Type B pancreatic cell (in vitro differentiated cells): ENCODE data around the gene TASP1. TPM values are rescaled to one million over a fixed set of nuclear protein-coding genes. Genes with fewer than 3 reads are reported as not detected.

Source experiments
- DNase-seq: peaks from one replicate; pipeline ENCODE4 v3.0.0; 2021; ENCODE audit warnings: mixed read lengths; ENCODE audit not compliant: unreplicated experiment; ENCODE audit errors: extremely low spot score
- H3K27ac Mint-ChIP-seq: 2 replicates; pipeline ENCODE4 v1.8.0; 2021; ENCODE audit warnings: mild to moderate bottlenecking, mixed read lengths
- H3K27me3 Mint-ChIP-seq: 2 replicates; pipeline ENCODE4 v1.8.0; 2021; ENCODE audit warnings: mixed read lengths
- H3K36me3 Mint-ChIP-seq: 2 replicates; pipeline ENCODE4 v1.8.0; 2021; ENCODE audit warnings: mixed read lengths
- H3K4me1 Mint-ChIP-seq: one replicate; pipeline ENCODE4 v1.8.0; 2021; ENCODE audit warnings: mixed read lengths; ENCODE audit not compliant: unreplicated experiment
- H3K4me3 Mint-ChIP-seq: 2 replicates; pipeline ENCODE4 v1.8.0; 2021; ENCODE audit warnings: mild to moderate bottlenecking, mixed read lengths
- H3K9me3 Mint-ChIP-seq: 2 replicates; pipeline ENCODE4 v1.8.0; 2021; ENCODE audit warnings: mixed read lengths
- CTCF ChIP-seq: fragments of 200-600 bp; sonication (generic); conservative IDR thresholded peaks from 2 replicates; pipeline ENCODE4 v1.5.0; 2021; ENCODE audit warnings: antibody characterized with exemption, mild to moderate bottlenecking
- total RNA-seq: library from RNA; stranded (reverse); gene quantifications from 2 replicates; pipeline ENCODE4 v1.2.1, GENCODE V29; 2021; ENCODE audit warnings: low replicate concordance

Gene TASP1
- total RNA-seq, 1 donor from 2014 or later, result 16.7 TPM

GRCh38 chr20:13355941-13356486, 282.7 kb downstream of the TASP1 start:
- H3K9me3 Mint-ChIP-seq, result peaks cover 4% of the 10 kb centered on the region
- peaks cover 8% of the 10 kb centered on the region for H3K4me1 Mint-ChIP-seq

GRCh38 chr20:13355411-13355810, 283.3 kb downstream of the TASP1 start:
- no peak for DNase-seq
- Mint-ChIP-seq H3K27ac (no peak overlapping the region), H3K27me3 (peaks cover 18% of the 10 kb centered on the region), H3K4me1 (peaks cover 8% of the 10 kb centered on the region), H3K4me3 (no peak overlapping the region), H3K9me3 (peaks cover 2% of the 10 kb centered on the region), H3K36me3 (no peaks in the 10 kb centered on the region)
- no peak for TF ChIP-seq CTCF

More at GRCh38 chr20:13355941-13356486, 282.7 kb downstream of the TASP1 start:
- no peak for DNase-seq
- Mint-ChIP-seq H3K27ac (no peak overlapping the region), H3K4me3 (no peak overlapping the region), H3K27me3 (peaks cover 21% of the 10 kb centered on the region), H3K36me3 (no peaks in the 10 kb centered on the region)
- TF ChIP-seq CTCF, result no peak

- no peaks in the 10 kb centered on the region for H3K9me3 Mint-ChIP-seq
- no peak for TF ChIP-seq CTCF
- H3K4me1 Mint-ChIP-seq, result peaks cover 8% of the 10 kb centered on the region
- no peaks in the 10 kb centered on the region for H3K36me3 Mint-ChIP-seq
- no peak overlapping the region for H3K27ac Mint-ChIP-seq
- no peak for DNase-seq
- H3K27me3 Mint-ChIP-seq, result peaks cover 6% of the 10 kb centered on the region
- H3K4me3 Mint-ChIP-seq, result no peak overlapping the region
Observed at GRCh38 chr20:13353261-13353945, 285.3 kb downstream of the TASP1 start.

DNA sequence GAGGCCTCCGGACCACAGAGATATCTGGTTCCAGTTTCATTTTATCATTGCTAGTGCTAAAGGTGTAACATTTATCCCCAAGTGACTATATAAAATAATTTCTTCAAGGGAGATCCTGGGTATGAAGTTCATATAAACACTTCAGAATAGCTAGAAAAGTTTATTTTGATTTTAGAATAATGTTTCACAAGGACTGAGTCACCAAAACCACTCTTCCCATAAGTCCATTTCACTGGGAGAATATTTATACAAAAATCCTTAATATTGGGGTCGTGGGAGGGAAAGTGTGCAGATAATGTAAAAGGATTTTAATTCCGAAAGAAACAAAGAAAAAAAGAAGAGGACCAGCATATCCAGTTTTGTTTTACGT, 289.5 kb downstream of the TASP1 start:
- H3K4me1 Mint-ChIP-seq, result no peaks in the 10 kb centered on the region
- no peak overlapping the region for H3K4me3 Mint-ChIP-seq
- no peaks in the 10 kb centered on the region for H3K27me3 Mint-ChIP-seq
- H3K27ac Mint-ChIP-seq, result no peak overlapping the region
- H3K36me3 Mint-ChIP-seq, result no peaks in the 10 kb centered on the region
- no peak for DNase-seq
- TF ChIP-seq CTCF, result no peak
- no peaks in the 10 kb centered on the region for H3K9me3 Mint-ChIP-seq

DNA sequence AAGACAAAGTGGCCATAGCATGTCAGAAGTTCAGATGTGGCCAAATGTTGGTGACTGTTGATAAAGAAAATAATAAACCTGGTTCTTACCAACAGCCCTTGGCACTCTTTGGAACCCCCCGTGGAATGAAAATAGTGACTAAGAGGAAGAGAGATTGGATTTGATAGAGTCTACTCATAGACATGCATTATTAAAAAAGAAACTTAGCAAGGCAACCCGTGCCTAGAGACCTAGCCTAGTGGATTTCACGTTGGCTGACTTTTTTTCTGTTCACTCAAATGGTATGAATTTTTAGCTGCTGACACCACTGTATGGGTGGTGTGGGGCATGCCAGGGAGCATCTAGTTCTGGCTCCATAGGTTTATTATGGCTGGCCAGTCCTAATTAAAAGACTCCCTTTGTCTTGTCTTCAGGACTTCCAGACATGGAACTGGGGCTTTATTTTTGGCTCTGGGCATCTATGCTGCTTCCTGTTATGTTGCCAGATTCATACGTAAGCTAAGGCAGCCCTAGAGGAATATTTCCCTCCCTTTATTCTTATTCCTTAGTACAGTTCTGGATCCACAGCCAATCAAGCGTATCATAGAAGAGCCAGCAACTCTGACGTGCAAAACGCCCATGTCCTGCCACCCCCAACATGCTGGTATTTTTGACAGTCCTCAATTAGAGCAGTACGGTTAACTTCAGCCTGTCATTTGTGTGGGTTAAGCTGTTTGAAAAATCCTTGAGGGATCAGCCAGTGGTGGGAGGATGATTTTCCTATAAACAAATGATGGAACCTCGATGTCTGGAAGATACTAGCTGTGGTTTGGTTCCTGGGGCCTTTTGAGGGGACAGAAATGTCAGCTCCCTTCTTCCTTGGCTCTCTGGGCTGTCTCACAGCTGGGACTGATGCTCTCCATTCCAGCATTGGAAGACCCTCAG, 290.2 kb downstream of the TASP1 start:
- Mint-ChIP-seq H3K27ac (no peak overlapping the region), H3K4me3 (no peak overlapping the region), H3K36me3 (peaks cover 3% of the 10 kb centered on the region), H3K9me3 (no peaks in the 10 kb centered on the region), H3K27me3 (peaks cover 3% of the 10 kb centered on the region), H3K4me1 (no peaks in the 10 kb centered on the region)
- DNase-seq, result no peak
- TF ChIP-seq CTCF, result no peak
